Measurements from ENCODE around the gene TMPRSS2.

TMPRSS2 gene

GRCh38 chr21:41536076-41536826 is 28.3 kb upstream of the TMPRSS2 start:
- TF ChIP-seq RARB (CRISPR knock-in tag; IDR thresholded peaks at IDR 0.05), result no peak
- no peak for ATAC-seq

GRCh38 chr21:41530366-41530765 is 22.4 kb upstream of the TMPRSS2 start:
- no peak for ATAC-seq

GRCh38 chr21:41529769-41530168 is 21.8 kb upstream of the TMPRSS2 start:
- ATAC-seq, result no peak
- no peak for TF ChIP-seq TOX (CRISPR knock-in tag; IDR thresholded peaks at IDR 0.05; ENCODE audit: borderline replicate concordance)

More at GRCh38 chr21:41530366-41530765, 22.4 kb upstream of the TMPRSS2 start:
- TF ChIP-seq SNAI2 (CRISPR knock-in tag; IDR thresholded peaks at IDR 0.05), result no peak
- TF ChIP-seq ISL1 (CRISPR knock-in tag; IDR thresholded peaks at IDR 0.05), result no peak
- TF ChIP-seq OSR1 (CRISPR knock-in tag; IDR thresholded peaks at IDR 0.05), result no peak
- TF ChIP-seq ZFP3 (CRISPR knock-in tag; IDR thresholded peaks at IDR 0.05), result no peak
- no peak for TF ChIP-seq CSRNP3 (CRISPR knock-in tag; IDR thresholded peaks at IDR 0.05)
- TF ChIP-seq CSDC2 (CRISPR knock-in tag; IDR thresholded peaks at IDR 0.05), result no peak
- TF ChIP-seq BACH2 (CRISPR knock-in tag; IDR thresholded peaks at IDR 0.05; ENCODE audit: borderline replicate concordance), result no peak
- no peak for TF ChIP-seq TOX (CRISPR knock-in tag; IDR thresholded peaks at IDR 0.05; ENCODE audit: borderline replicate concordance)
- no peak for TF ChIP-seq PPARA (CRISPR knock-in tag; IDR thresholded peaks at IDR 0.05; ENCODE audit: borderline replicate concordance)

DNA sequence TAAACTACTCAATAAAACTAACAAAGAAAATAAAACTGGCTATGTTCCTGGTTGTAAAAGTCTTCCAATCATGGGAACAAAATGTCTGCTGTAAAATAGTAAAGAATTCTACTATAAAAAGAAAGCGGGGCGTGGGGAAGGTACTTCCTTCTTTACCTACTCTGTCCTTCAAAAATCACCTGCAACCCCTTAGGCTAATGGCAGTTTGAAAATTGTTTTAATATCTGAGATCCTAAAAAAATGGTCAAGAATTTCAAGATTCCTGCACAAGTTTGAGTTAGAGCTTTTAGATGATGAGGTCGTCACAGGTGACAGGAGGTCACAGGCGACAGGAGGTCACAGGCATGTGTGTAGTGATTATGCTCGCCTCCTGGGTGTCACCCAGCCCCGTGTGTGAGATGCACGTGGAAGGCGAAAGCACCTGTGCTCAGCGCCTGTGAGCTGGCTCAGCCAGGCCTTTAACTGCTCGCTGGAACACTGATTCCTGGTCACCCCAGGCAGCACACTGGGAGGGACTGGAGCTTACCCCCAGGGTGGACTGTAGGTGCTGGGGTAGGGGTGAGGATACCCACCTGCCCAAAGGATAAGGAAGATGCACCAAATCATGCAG is 18.6 kb upstream of the TMPRSS2 start:
- TF ChIP-seq GLIS3 (CRISPR knock-in tag; IDR thresholded peaks at IDR 0.05), result no peak
- TF ChIP-seq TCF4 (CRISPR knock-in tag; IDR thresholded peaks at IDR 0.05; ENCODE audit: borderline replicate concordance), result no peak
- no peak for TF ChIP-seq RARB (CRISPR knock-in tag; IDR thresholded peaks at IDR 0.05)
- TF ChIP-seq ESRRG (CRISPR knock-in tag; IDR thresholded peaks at IDR 0.05), result no peak
- no peak for TF ChIP-seq SNAI2 (CRISPR knock-in tag; IDR thresholded peaks at IDR 0.05)
- no peak for TF ChIP-seq ZNF8 (CRISPR knock-in tag; IDR thresholded peaks at IDR 0.05)
- TF ChIP-seq ZFP30 (CRISPR knock-in tag; IDR thresholded peaks at IDR 0.05), result no peak
- no peak for TF ChIP-seq ARNTL (CRISPR knock-in tag; IDR thresholded peaks at IDR 0.05; ENCODE audit: borderline replicate concordance, low read depth)
- no peak for TF ChIP-seq ZC3H10 (CRISPR knock-in tag; IDR thresholded peaks at IDR 0.05)
- no peak for TF ChIP-seq TOX (CRISPR knock-in tag; IDR thresholded peaks at IDR 0.05; ENCODE audit: borderline replicate concordance)
- no peak for TF ChIP-seq ISL1 (CRISPR knock-in tag; IDR thresholded peaks at IDR 0.05)
- TF ChIP-seq ZFP3 (CRISPR knock-in tag; IDR thresholded peaks at IDR 0.05), result no peak
- no peak for TF ChIP-seq PPARA (CRISPR knock-in tag; IDR thresholded peaks at IDR 0.05; ENCODE audit: borderline replicate concordance)
- TF ChIP-seq CSDC2 (CRISPR knock-in tag; IDR thresholded peaks at IDR 0.05), result no peak
- no peak for TF ChIP-seq PATZ1 (CRISPR knock-in tag; IDR thresholded peaks at IDR 0.05; ENCODE audit: borderline replicate concordance)
- no peak for TF ChIP-seq ZNF565 (CRISPR knock-in tag; conservative IDR thresholded peaks at IDR 0.05; ENCODE audit: low read depth)
- TF ChIP-seq BACH2 (CRISPR knock-in tag; IDR thresholded peaks at IDR 0.05; ENCODE audit: borderline replicate concordance), result no peak
- ATAC-seq, result no peak

DNA sequence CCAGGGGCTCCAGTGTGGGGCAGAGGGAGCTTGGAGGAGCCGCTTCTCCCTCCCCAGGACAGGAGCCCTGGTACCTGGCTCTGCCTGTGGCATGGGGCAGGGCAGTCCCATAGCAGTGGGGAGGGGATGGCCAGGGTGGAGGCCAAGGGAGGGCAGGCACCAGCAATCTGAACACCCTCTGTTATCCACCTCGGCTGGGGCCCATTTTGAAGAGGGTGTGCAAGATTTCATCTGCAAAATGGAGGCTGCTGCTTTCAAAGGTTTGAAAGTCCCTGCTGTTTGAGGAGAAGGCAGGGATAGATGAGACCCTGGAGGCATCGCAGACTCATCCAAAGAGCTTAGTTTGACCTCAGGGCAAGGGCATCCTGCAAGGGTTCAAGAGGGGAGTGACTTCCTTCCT is 15.2 kb upstream of the TMPRSS2 start:
- ATAC-seq, result no peak
- TF ChIP-seq TCF4 (CRISPR knock-in tag; IDR thresholded peaks at IDR 0.05; ENCODE audit: borderline replicate concordance) (no peak), ZNF565 (CRISPR knock-in tag; conservative IDR thresholded peaks at IDR 0.05; ENCODE audit: low read depth) (no peak), PATZ1 (CRISPR knock-in tag; IDR thresholded peaks at IDR 0.05; ENCODE audit: borderline replicate concordance) (no peak), BACH2 (CRISPR knock-in tag; IDR thresholded peaks at IDR 0.05; ENCODE audit: borderline replicate concordance) (no peak), SNAI2 (CRISPR knock-in tag; IDR thresholded peaks at IDR 0.05) (no peak), ARNTL (CRISPR knock-in tag; IDR thresholded peaks at IDR 0.05; ENCODE audit: borderline replicate concordance, low read depth) (no peak), CSRNP3 (CRISPR knock-in tag; IDR thresholded peaks at IDR 0.05) (no peak), RARB (CRISPR knock-in tag; IDR thresholded peaks at IDR 0.05) (no peak), ISL1 (CRISPR knock-in tag; IDR thresholded peaks at IDR 0.05) (no peak), ZFP30 (CRISPR knock-in tag; IDR thresholded peaks at IDR 0.05) (no peak), ZFP3 (CRISPR knock-in tag; IDR thresholded peaks at IDR 0.05) (no peak), GLIS3 (CRISPR knock-in tag; IDR thresholded peaks at IDR 0.05) (no peak), ZNF70 (CRISPR knock-in tag; IDR thresholded peaks at IDR 0.05) (no peak), ZC3H10 (CRISPR knock-in tag; IDR thresholded peaks at IDR 0.05) (no peak)
- TF ChIP-seq, protein P1, sequence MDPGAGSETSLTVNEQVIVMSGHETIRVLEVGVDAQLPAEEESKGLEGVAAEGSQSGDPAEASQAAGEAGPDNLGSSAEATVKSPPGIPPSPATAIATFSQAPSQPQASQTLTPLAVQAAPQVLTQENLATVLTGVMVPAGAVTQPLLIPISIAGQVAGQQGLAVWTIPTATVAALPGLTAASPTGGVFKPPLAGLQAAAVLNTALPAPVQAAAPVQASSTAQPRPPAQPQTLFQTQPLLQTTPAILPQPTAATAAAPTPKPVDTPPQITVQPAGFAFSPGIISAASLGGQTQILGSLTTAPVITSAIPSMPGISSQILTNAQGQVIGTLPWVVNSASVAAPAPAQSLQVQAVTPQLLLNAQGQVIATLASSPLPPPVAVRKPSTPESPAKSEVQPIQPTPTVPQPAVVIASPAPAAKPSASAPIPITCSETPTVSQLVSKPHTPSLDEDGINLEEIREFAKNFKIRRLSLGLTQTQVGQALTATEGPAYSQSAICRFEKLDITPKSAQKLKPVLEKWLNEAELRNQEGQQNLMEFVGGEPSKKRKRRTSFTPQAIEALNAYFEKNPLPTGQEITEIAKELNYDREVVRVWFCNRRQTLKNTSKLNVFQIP (CRISPR knock-in tag; IDR thresholded peaks at IDR 0.05; ENCODE audit: borderline replicate concordance, low read depth), result no peak

Data from SK-N-SH treated with all-trans-retinoic acid at 6 μM for 48 hours (cell line).